Coronary artery (tissue), 2 donors: Measurements from ENCODE around the gene PTMA.

ENCODE experiments used
- DNase-seq: peaks from one replicate; pipeline ENCODE4 v3.0.0-alpha.2; 2017; ENCODE audit warnings: low spot score
- H3K27ac ChIP-seq, 2 donors: fragments of 200-600 bp; sonication (generic); one replicate each; pipeline ENCODE4 v1.5.1; 2016 to 2019
- H3K4me3 ChIP-seq: fragments of 200-600 bp; sonication (generic); 2 replicates; pipeline ENCODE4 v1.5.1; 2016; ENCODE audit warnings: mild to moderate bottlenecking, moderate library complexity
- TF ChIP-seq, protein P1 (sequence below): fragments of 200-600 bp; sonication (generic); IDR thresholded peaks from one replicate; pipeline ENCODE4 v1.5.1; 2019; ENCODE audit warnings: antibody characterized with exemption

Gene PTMA

DNA sequence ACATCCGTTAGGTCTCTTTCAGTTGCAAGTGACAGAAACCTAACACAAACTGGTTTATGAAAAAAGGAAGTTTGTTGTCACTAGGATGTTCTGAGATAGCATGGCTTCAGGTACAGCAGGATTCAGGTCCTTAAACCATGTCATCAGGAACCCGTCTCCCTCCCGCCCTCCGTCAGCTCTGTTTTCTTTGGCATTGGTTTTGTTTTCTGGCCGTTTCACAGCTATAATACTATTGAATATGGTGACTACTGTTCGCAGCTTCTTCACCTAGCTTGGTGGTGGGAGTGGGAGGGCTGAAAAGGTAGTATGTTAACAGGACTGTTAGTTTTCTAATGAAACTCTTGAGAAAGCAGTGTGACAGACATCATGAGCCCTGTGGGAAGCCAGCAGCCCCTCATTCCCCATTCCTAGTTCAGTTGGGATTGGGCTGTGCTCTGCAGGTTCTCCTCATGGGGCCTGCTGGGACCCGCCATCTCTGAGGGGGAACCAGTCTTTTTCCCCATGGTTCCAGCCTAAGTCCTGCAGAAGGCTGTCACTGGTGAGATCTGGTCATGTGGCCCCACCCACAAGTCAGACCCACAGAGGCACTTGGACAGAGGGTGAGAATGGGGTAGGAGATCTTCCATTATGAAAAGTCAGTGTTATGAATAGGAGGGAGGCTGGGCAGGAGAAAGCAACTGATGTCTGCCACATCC is 12.1 kb downstream of the PTMA start:
- Histone ChIP-seq H3K4me3 (no peak overlapping the region), H3K27ac (no peak overlapping the region)
- TF ChIP-seq, protein P1, sequence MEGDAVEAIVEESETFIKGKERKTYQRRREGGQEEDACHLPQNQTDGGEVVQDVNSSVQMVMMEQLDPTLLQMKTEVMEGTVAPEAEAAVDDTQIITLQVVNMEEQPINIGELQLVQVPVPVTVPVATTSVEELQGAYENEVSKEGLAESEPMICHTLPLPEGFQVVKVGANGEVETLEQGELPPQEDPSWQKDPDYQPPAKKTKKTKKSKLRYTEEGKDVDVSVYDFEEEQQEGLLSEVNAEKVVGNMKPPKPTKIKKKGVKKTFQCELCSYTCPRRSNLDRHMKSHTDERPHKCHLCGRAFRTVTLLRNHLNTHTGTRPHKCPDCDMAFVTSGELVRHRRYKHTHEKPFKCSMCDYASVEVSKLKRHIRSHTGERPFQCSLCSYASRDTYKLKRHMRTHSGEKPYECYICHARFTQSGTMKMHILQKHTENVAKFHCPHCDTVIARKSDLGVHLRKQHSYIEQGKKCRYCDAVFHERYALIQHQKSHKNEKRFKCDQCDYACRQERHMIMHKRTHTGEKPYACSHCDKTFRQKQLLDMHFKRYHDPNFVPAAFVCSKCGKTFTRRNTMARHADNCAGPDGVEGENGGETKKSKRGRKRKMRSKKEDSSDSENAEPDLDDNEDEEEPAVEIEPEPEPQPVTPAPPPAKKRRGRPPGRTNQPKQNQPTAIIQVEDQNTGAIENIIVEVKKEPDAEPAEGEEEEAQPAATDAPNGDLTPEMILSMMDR = no peak
- no peak for DNase-seq

DNA sequence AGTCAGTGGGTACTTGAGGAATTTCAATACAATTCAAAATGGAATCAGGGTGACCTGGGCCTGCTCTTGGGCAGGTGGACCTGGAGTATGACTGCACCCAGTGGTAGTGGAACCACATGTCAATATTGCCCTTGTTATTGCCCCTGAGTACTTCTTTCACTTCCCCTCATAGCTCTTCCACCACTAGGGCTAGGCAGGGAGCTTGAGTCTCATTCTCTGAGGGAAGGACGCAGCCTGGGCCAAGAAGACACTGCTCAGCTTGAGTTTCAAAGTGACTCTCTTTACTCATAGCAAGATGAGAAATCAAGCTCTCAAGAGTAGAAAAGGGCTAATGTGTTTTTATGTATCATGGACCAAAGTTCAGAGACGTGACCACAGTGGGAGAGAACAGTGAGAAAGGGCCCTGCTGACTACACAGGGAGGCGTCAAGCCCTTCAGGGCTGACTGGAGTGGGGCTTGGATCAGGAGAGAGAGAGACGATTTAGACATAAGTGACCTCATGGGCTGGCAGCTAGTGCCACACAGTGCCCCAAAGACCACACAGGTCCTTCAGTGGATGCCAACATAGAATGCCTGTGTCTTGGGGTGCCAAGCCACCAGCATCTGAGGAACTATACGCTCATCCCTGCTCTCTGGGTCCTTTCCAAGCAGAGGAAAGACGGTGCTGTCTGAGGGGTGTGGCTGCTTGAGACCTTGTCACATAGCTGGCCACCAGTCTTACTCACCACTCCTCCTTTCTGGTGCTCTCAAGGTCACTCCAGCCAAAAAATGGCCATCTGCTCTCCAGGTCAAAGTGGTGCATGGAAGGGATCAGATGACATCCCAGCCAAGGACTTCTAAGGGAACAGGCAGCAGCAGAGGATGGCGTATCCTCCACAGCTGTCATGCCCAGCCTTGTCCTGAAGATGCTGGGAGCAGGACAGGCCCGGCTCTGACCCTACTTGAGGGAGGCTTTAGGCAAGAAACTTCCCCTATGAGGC is 13.0 kb downstream of the PTMA start:
- TF ChIP-seq, protein P1 = no peak
- Histone ChIP-seq H3K27ac (no peak overlapping the region), H3K4me3 (no peak overlapping the region)
- DNase-seq = no peak

DNA sequence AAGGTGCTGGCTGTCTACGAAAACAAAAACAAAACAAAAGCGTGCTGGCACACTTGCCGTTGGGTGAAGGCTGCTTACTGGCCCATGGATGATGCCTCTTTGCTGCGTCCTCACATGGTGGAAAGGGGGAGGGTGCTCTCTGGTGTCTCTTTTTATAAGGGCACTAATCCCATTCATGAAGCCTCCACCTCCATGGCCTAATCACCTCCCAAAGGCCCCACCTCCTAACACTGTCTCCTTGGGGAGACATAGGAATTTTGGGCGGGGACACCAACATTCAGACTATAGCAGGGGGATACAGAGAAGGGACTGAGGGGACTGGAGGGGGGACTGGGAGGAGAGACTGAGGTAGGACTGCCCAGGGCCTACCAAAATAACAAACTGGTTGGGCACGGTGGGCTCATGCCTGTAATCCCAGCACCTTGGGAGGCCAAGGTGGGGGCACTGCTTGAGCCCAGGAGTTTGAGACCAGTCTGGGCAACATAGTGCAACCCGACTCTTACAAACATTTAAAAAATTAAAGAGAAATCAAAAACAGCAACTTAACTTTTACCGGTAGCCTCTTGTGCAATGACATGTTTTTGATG is 14.5 kb downstream of the PTMA start:
- Histone ChIP-seq H3K4me3 (no peak overlapping the region), H3K27ac (no peak overlapping the region)
- no peak for DNase-seq
- TF ChIP-seq, protein P1 = no peak

DNA sequence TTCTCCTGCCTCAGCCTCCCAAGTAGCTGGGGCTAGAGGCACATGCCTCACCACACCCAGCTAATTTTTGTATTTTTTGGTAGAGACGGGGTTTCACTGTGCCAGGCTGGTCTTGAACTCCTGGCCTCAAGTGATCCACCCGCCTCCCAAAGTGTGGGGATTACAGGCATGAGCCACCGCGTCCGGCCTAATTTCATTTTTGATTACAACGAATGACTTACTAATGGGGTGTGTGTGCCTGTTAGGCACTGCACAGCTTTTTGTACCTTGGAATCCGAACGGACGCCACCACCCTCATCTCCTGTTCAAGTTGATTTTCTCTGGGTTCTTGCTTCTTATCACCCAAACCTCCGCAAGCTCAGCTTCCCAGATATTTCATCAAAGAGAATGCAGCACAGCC is 17.2 kb downstream of the PTMA start:
- DNase-seq = no peak
- H3K4me3 ChIP-seq = no peak overlapping the region
- no peak overlapping the region for H3K27ac ChIP-seq
- TF ChIP-seq, protein P1 = no peak

DNA sequence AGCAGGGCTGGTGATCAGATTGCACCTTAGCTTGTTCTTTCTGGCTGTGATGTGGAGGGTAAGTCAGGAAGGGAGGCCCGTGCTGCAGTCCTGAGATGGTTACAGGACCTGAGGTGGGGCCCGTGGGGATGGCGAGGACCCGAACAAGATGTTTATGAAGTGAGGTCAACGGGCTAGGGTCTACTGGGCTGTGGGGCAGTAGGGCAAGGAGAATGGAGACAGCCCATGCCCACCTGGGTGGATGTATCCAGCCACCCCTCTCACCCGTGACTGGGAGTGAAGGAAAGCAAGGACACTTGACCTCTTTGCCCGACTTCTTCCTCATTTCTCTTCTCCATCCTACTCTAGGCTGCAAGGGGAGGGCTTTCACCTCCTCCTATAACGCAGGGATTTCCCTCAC is 18.0 kb downstream of the PTMA start:
- no peak for DNase-seq
- H3K27ac ChIP-seq = no peak overlapping the region
- TF ChIP-seq, protein P1 = no peak
- H3K4me3 ChIP-seq = no peak overlapping the region

DNA sequence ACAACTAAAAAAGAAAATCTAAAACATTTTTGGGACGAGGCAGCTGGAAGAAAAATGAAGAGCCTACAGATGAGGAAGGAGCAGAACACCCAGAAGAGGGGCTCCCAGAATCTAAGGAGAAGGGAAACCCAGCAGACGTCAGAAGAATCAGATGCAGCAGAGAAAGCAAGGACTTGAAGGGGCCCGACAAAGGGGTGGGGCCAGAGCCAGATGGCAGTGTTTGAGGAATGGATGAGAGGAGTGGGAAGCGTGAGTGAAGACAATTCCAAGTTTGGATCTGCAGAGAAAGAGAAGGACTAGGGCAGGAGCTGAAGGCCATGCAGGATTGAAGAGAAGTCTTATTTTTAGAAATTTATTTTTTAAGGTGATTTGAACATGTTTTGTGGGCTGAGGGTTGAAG is 19.3 kb downstream of the PTMA start:
- no peak overlapping the region for H3K27ac ChIP-seq
- no peak overlapping the region for H3K4me3 ChIP-seq
- no peak for DNase-seq
- TF ChIP-seq, protein P1 = no peak
